ENCODE data around the gene AGXT2. TPM values are rescaled to one million over a fixed set of nuclear protein-coding genes. Genes with fewer than 3 reads are reported as not detected.

AGXT2 gene
- total RNA-seq, 1 donor from 2014 or later: not detected

GRCh38 chr5:35046774-35047173 lies 975 bp downstream of the AGXT2 start:
- Mint-ChIP-seq H3K36me3 (ENCODE audit: low read depth, unreplicated experiment) (no peaks in the 10 kb centered on the region), H3K4me1 (ENCODE audit: unreplicated experiment) (no peaks in the 10 kb centered on the region), H3K27ac (ENCODE audit: unreplicated experiment) (no peak overlapping the region), H3K4me3 (ENCODE audit: unreplicated experiment) (no peak overlapping the region), H3K9me3 (ENCODE audit: unreplicated experiment) (no peaks in the 10 kb centered on the region), H3K27me3 (ENCODE audit: unreplicated experiment) (peaks cover 4% of the 10 kb centered on the region)
- no peak for TF ChIP-seq CTCF (IDR thresholded peaks at IDR 0.05; ENCODE audit: unreplicated experiment)
- DNase-seq (ENCODE audit: low spot score): no peak

GRCh38 chr5:35045280-35045679 lies 2.5 kb downstream of the AGXT2 start:
- DNase-seq (ENCODE audit: low spot score): no peak
- Mint-ChIP-seq H3K27me3 (ENCODE audit: unreplicated experiment) (peaks cover 2% of the 10 kb centered on the region), H3K4me3 (ENCODE audit: unreplicated experiment) (no peak overlapping the region), H3K4me1 (ENCODE audit: unreplicated experiment) (no peaks in the 10 kb centered on the region), H3K27ac (ENCODE audit: unreplicated experiment) (no peak overlapping the region), H3K36me3 (ENCODE audit: low read depth, unreplicated experiment) (no peaks in the 10 kb centered on the region), H3K9me3 (ENCODE audit: unreplicated experiment) (no peaks in the 10 kb centered on the region)
- TF ChIP-seq CTCF (IDR thresholded peaks at IDR 0.05; ENCODE audit: unreplicated experiment): no peak

GRCh38 chr5:35044649-35045048 lies 3.1 kb downstream of the AGXT2 start:
- Mint-ChIP-seq H3K4me3 (ENCODE audit: unreplicated experiment) (no peak overlapping the region), H3K27me3 (ENCODE audit: unreplicated experiment) (peaks cover 2% of the 10 kb centered on the region), H3K4me1 (ENCODE audit: unreplicated experiment) (no peaks in the 10 kb centered on the region), H3K27ac (ENCODE audit: unreplicated experiment) (no peak overlapping the region), H3K36me3 (ENCODE audit: low read depth, unreplicated experiment) (no peaks in the 10 kb centered on the region), H3K9me3 (ENCODE audit: unreplicated experiment) (no peaks in the 10 kb centered on the region)
- no peak for DNase-seq (ENCODE audit: low spot score)
- TF ChIP-seq CTCF (IDR thresholded peaks at IDR 0.05; ENCODE audit: unreplicated experiment): no peak

- TF ChIP-seq CTCF (IDR thresholded peaks at IDR 0.05; ENCODE audit: unreplicated experiment): no peak
- Mint-ChIP-seq H3K27ac (ENCODE audit: unreplicated experiment) (no peak overlapping the region), H3K36me3 (ENCODE audit: low read depth, unreplicated experiment) (no peaks in the 10 kb centered on the region), H3K27me3 (ENCODE audit: unreplicated experiment) (peaks cover 3% of the 10 kb centered on the region), H3K4me3 (ENCODE audit: unreplicated experiment) (no peak overlapping the region), H3K9me3 (ENCODE audit: unreplicated experiment) (no peaks in the 10 kb centered on the region), H3K4me1 (ENCODE audit: unreplicated experiment) (no peaks in the 10 kb centered on the region)
- DNase-seq (ENCODE audit: low spot score): no peak
Observed at GRCh38 chr5:35042781-35043180, 5.0 kb downstream of the AGXT2 start.

- H3K9me3 Mint-ChIP-seq (ENCODE audit: unreplicated experiment): no peaks in the 10 kb centered on the region
- peaks cover 3% of the 10 kb centered on the region for H3K27me3 Mint-ChIP-seq (ENCODE audit: unreplicated experiment)
- DNase-seq (ENCODE audit: low spot score): no peak
- no peaks in the 10 kb centered on the region for H3K4me1 Mint-ChIP-seq (ENCODE audit: unreplicated experiment)
- TF ChIP-seq CTCF (IDR thresholded peaks at IDR 0.05; ENCODE audit: unreplicated experiment): no peak
- no peaks in the 10 kb centered on the region for H3K36me3 Mint-ChIP-seq (ENCODE audit: low read depth, unreplicated experiment)
- H3K4me3 Mint-ChIP-seq (ENCODE audit: unreplicated experiment): no peak overlapping the region
- H3K27ac Mint-ChIP-seq (ENCODE audit: unreplicated experiment): no peak overlapping the region
Observed at GRCh38 chr5:35041261-35041660, 6.5 kb downstream of the AGXT2 start.

Data from endothelial cell (in vitro differentiated cells).